DMS153 treated with DMSO at 0.1 percent for 48 hours (cell line): ENCODE data around the gene RHBDL1.
A peak's percentile ranks its signal among the peaks of the same experiment; 100 is the strongest.

Source experiments
- DNase-seq: peaks from one replicate; lab custom pipeline; 2025; ENCODE audit not compliant: unreplicated experiment; lab: John Stamatoyannopoulos, UW

The RHBDL1 gene

DNA sequence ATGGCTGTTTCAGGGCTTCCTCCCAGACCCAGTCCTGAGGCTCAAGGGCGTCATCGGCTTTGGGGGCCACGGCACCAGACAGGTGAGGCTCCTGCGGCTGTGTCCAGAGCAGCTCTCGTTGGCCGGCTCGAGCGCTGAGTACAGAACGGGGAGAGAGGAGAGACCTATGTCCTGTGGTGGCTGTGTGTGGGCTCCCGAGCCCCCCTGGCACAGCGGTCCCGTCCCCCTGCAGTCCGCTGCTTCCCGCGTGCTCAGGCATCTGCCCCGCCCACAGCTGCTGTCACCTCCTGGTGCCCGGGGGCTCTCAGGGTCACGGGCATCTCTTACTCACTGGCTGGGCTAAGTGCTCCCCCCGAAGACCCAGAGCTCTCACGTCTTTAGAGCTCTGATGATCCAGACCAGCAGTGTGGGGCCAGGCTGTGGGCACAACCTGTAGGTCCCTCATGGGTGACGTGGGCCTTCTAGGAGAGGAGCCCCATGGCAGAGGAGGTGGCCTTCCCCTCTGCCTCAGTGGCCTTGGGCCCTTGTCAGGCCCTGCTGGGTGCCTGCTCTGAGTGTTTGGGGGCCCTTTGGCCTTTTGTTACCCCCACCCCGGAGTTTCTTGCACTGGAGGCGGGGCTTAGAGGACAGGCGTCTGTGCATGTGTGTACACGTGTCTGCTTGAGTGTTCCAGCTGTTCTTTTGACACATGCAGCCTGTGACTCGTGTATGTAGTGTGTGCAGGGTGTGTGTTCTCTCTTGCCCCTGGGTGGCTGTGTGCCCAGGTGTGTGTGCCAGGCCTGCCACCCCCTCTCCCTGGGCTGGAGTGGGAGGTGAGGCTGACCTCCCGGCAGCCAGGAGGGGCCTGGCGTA lies 22.8 kb upstream of the RHBDL1 start:
- no peak for DNase-seq

DNA sequence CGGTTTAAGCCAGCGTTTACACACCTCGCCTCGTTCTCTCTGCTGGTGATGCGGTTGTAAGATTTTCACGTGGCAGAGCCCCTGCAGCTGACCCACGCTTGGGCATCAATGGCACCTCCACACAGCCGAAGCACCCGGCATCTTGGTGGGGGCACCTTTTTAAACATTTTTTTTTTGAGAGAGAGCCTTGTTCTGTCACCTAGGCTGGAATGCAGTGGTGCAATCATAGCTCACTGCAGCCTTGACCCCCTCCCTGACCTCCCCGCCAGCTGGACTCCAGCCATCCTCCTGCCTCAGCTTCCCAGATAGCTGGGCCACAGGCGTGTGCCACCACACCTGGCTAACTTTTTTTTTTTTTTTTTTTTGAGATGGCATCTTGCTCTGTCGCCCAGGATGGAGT lies 21.4 kb upstream of the RHBDL1 start:
- DNase-seq: no peak

DNA sequence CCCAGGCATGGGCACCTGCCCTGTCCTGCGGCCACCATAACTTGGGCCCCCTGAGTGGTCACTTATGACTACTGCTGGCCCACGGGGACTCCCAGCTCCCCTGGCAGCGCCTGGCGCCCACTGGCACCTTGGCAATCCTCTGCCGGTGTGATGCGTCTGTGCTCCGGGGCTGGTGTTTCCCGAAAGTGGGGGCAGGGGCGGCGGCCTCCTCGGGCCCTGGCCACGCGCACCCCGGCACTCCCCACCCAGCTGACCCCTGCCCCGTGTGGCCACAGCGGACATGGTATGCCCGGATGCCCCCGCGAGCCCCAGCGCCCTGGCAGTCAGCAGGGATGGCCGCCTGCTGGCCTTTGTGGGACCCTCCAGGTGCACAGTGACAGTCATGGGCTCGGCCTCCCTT lies 18.0 kb upstream of the RHBDL1 start:
- no peak for DNase-seq

DNA sequence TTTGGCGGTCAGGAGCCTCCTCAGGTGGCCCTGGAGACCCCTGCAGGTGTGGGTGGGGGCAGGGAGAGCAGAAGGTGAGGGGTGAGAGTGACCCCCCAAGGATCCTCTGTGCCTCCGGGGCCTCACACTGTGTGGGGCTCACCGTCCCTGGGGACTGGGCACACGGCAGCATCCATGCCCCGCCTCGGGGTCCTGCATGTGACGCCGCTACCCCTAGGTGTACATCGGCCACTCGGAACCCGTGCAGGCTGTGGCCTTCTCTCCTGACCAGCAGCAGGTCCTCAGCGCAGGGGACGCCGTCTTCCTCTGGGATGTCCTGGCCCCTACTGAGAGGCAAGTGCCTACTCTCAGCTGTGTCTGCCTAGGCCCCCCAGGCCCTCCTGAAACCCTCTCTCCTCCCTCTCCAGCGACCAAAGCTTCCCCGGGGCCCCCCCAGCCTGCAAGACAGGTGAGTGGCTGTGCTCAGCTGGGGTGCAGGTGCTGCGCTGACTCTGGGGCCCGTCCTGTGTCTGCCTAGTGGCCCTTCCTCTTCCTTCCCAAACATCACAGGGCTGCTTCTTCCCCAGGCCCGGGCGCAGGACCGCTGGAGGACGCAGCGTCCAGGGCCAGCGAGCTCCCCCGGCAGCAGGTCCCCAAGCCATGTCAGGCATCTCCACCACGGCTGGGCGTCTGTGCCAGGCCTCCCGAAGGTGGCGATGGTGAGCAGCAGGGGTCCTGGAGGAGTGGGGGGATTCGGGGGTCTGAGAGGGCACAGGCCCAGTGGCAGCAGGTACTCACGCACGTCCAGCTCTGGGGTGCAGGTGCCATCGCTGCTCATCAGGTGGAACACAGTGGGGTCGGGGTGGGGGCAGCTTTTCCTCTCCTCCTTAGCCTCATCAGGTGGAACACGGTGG lies 16.5 kb upstream of the RHBDL1 start:
- no peak for DNase-seq

DNA sequence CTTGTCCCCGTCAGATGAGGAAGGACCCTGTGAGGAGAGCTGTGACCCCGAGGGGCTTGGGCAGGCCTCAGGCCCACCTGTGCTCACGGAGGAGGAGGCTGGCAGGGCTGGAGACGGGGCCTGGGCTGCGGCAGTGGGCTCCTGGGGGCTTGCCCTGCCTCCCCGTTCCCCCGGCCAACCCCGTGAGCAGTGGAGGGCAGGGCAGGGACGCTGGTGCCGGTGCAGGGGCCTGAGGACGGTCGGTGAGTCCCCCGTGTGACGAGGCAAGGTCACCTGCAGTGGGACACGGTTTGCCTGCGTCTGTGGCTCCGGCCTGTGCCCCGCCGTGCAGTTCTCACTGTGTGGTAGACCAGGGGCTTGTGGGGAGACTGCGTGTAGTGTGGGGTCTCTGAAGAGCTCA lies 15.9 kb upstream of the RHBDL1 start:
- no peak for DNase-seq

DNA sequence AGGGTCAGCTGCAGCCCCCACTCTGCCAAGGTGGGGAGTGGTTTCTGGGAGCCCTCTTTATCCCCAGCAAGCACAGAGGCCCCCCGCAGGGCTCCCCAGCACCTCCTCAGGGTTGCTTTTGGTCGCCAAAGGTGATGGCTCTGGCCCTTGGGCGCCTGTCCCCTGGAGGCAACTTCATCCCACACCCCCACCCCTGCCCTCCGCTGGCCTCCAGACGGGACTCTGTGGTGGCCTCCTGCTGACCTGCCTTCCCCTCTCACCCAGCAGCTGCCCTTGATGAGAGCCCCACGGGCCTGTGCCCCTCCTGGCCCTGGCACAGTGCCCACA lies 15.4 kb upstream of the RHBDL1 start:
- DNase-seq: no peak

DNA sequence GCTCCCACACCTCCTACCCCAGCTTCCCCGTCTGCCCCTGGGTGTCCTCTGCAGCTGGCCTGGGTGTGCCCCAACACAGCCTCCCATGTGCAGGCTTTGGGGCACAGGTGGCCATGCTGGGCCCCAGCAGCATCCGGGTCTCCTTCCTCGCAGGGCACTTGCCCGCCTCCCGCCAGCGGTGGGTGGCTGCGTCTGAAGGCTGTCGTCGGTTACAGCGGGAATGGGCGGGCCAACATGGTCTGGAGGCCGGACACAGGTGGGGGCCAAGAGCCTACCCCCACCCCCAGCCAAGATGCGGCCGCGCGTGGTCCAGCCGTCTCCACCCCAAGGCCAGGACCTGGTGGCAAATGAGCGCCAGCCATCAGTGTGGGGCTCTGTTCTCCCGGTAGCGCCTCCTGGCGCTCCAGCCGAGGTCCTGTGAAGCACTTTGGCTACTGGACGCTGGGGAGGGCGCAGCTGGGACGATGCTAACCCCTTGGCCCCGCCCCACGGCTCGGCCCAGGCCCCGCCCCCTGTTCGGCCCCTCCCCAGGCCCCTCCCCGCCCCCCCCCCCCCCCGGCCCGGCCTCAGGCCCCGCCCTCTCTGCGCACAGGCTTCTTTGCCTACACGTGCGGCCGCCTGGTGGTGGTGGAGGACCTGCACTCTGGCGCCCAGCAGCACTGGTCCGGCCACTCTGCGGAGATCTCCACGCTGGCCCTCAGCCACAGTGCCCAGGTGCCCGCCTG lies 14.8 kb upstream of the RHBDL1 start:
- DNase-seq: peak; percentile 68

DNA sequence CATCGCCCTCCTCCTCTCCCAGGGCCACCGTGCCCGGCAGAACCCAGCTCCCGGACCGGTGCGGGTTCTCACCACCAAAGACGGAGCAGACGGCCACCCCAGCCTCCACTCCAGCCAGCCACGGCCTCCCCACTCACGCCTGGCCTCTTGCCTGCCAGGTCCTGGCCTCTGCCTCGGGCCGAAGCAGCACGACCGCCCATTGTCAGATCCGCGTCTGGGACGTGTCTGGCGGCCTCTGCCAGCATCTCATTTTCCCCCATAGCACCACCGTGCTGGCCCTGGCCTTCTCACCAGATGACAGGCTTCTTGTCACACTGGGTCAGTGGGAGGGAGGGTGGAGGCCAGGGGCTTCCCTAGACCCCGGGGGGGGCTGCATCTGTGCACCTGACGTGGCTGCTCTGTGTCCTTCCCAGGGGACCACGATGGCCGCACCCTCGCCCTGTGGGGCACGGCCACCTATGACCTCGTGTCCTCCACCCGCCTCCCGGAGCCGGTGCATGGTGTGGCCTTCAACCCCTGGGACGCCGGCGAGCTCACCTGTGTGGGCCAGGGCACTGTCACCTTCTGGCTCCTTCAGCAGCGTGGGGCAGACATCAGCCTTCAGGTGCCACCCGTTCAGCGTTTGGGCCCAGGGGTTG lies 14.2 kb upstream of the RHBDL1 start:
- DNase-seq: no peak

DNA sequence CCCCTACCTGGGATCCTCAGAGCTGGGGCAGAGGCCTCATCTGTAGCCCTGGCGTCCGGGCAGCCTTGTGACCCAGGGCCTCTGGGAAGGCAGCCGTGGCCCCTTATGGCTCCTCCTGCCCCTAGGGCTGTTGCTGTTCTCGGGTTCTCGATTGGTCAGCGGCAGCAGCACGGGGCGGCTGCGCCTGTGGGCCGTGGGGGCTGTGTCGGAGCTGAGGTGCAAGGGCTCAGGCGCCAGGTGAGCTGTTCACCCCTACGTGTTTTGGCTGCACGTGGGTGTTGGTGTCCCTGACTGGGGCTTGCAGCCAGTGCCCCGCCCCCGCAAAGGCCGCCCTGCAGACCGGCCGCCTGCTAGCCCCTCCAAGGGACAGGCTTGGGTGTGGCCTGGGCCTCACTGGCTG lies 13.4 kb upstream of the RHBDL1 start:
- no peak for DNase-seq

DNA sequence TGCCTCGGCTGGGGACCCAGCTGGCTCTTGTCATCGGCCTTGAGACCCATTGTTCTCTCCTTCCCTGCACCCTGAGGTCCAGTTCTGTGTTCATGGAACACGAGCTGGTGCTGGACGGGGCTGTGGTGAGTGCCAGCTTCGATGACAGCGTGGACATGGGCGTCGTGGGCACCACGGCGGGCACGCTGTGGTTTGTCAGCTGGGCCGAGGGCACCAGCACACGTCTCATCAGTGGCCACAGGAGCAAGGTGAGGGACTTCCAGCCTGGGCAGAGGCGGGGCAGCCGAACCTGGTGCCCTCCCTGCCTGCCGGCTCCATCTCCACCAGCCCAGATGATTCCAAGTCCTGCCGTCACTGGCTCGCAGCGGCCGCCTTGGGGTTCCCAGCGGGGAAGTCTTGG lies 12.9 kb upstream of the RHBDL1 start:
- no peak for DNase-seq

DNA sequence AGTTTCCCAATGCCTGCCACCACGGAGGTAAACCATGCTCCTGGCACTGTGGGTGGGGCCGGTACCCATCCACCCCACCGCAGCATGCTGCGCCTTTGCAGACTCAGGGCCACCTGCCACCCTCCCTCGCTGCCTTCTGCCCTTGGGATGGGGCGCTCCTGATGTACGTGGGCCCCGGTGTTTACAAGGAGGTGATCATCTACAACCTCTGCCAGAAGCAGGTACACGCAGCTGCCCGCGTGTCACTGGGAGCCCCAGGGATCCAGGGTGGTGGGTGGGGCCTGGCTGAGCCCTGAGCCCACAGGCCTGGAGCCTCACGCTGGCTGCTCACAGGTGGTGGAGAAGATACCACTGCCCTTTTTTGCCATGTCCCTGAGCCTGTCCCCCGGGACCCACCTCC lies 8.9 kb upstream of the RHBDL1 start:
- DNase-seq: no peak

DNA sequence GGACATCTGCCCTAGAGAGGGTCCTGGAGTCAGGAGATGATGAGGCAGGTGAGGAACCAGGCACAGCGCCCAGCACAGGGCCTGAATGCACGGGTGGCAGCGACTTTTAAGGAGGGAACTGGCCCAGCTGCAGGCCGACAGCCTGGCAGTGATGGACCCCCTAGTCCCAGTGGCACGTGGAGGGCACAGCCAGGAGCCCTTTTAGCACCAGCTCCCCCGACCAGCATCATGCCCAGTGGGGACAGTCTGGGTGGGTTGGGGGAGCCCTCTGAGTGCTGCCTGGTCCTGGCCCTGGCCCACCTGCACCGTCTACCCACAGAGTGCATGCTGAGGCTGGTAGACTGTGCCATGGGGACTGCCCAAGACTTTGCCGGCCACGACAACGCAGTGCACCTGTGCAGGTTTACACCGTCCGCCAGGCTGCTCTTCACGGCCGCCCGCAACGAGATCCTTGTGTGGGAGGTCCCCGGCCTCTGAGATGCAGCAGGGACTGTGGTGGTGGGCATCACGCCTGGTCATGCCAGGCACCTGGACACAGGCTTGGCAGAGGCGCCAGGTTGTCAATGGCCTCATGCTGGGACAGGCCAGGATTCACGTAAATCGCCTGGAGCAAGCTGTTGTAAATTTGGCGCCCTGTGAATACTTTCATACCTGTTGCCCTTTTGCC lies 8.2 kb upstream of the RHBDL1 start:
- DNase-seq: no peak

DNA sequence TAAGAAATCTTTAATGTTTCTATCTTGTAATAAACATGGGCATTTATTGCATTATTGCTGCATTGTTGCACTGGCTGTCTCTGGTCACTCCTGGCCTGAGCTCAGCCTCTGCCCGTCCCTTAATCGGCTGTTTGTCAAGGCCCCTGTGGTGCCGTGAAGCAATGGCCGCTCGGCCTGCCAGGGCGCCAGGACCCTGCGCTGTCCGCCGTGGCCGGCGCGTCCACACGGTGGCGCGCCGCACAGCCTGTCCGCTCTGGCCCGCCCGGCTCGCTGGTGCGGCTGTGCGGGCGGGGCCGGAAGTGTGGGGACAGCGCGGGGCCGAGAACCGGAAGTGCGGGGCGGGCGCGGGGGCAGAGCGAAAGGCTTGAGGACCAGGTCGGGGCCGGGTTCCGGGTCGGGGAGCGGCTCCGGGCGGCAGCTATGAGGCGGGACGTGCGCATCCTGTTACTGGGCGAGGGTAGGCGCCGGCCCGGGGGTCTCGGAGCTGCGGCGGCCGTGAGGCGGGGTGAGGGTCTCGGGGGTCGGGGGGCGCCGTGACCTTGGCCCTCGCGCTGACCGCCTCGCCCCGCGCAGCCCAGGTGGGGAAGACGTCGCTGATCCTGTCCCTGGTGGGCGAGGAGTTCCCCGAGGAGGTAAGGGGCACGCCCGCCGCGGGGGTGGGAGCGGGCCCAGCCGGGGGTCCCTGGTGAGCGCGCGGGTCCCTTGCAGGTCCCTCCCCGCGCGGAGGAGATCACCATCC lies 7.5 kb upstream of the RHBDL1 start, which contains the start of gene RHOT2:
Gene RHOT2 (plus strand): TSS at position 353 of the 739 bp plus-strand sequence. CDS start 68 bp downstream, at position 421.
- peak; percentile 71 for DNase-seq

DNA sequence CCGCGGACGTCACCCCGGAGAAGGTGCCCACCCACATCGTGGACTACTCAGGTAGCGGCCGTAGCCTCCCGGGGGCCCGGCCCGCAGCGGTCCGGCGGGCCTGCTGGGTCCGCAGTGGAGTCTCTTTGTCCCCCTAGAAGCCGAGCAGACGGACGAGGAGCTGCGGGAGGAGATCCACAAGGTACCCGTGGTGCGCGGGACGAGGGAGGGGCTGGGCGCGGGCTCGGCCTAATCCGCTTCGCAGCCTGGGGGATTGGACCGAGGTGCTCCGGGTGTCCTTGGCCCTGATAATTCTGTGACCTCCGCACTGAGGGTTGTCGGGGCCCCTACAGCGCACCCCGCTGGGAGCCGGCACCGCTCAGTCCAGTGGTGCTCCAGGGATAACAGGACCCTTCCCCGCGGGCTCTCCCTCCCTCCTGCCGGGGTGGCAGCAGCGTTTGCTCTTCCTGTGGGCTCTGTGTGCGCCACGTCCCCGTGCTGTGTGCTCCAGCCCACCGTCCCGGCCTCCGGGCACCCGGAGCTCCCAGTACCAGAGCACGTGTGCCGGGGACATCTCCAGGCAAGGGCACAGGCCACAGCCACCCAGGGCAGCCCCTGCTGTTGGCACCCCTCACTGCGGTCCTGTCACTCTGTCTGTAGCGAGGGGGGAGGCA lies 6.8 kb upstream of the RHBDL1 start:
- no peak for DNase-seq

DNA sequence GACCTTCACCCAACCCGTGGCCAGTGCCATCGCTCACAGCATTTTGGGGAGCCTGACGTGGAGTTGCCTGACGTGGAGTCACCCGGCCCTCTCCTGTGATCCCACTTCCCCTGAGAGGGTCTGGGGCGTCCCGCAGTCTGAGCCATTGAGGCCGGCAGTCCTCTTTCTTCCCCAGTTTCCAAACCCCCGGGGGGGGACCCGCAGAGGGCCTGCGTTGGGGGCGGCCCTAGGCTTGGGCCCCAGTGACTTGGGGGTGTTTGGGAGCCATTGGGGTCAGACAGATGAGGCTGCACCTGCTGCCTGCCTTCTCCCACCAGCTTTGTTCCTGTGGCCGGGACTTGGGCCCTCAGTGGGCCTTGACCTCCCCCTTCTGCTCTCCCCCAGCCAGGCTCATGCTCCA lies 5.8 kb upstream of the RHBDL1 start:
- no peak for DNase-seq

DNA sequence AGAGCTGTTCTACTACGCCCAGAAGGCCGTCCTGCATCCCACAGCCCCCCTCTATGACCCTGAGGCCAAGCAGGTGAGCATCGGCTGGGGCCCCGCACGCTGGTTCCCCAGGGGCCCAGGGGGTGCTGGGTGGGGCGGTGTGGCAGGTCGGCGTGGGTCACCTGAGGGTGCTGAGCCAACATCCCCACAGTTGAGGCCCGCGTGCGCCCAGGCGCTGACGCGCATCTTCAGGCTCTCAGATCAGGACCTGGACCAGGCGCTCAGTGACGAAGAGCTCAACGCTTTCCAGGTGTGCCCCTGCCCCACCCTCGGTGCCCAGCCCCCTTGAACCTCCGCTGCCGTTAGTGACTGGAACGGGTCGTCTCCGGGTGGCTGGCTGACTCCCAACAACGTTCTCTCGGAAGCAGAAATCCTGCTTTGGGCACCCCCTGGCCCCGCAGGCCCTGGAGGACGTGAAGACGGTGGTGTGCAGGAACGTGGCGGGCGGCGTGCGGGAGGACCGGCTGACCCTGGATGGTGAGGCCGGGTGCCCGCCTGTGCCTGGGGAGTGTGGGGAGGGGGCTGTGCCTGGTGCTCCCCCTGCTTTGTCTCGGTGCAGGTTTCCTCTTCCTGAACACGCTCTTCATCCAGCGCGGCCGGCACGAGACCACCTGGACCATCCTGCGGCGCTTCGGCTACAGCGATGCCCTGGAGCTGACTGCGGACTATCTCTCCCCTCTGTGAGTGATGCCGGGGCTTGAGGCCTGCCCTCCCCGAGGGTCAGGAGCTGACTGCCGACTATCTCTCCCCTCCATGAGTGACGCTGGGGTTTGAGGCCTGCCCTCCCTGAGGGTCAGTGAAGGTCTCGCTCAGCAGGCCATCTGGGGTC lies 4.8 kb upstream of the RHBDL1 start:
- no peak for DNase-seq

DNA sequence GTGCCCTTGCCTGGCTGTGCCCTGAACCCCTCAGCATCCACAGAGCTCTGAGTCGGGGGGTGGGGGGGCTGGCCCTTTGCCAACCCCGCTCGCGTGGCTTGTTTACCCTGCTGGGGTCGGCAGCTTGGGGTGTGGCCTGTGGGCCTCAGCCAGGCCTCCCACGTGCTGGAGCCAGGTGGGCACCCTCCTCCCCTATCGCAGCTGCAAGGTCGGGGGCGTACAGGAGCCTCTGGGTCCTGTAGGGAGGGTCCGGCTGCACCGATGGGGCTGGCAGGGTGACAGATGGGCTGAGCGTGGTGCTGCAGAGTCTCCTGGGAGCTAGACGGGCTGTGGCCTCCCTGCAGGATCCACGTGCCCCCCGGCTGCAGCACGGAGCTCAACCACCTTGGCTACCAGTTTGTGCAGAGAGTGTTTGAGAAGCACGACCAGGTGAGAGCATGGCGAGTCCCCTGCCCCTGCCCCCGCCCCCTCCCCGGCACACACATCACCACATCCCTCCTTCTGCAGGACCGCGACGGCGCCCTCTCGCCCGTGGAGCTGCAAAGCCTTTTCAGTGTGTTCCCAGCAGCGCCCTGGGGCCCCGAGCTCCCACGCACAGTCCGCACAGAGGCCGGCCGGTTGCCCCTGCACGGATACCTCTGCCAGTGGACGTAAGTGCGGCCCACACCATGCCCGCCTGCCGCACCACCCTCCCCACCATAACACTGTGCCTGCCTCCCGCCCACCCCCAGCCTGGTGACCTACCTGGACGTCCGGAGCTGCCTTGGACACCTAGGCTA lies 3.9 kb upstream of the RHBDL1 start:
- DNase-seq: no peak

DNA sequence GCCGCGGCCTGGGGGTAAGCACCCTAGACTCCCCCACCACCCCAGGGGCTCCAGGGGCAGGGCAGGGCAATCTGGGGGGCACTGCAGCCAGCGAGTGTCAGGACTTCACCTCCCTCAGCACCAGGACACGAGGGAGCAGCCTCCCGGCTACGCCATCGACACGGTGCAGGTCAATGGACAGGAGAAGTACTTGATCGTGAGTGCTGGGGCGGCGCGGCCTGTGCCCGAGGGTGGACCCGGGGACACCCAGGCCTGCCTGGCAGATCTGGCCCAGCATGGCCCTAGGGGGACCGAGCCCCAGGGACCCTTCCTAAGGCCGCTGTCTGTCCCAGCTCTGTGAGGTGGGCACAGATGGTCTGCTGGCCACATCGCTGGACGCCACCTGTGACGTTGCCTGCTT lies 3.1 kb upstream of the RHBDL1 start:
- DNase-seq: no peak
